Endodermal cell (in vitro differentiated cells): ENCODE results near the gene PTGER3. TPM values are rescaled to one million over a fixed set of nuclear protein-coding genes. Genes with fewer than 3 reads are reported as not detected.
A peak's percentile ranks its signal among the peaks of the same experiment; 100 is the strongest.

Experiments used
- DNase-seq: peaks from one replicate; pipeline ENCODE4 v3.0.0-alpha.2; 2017
- H3K27ac ChIP-seq: 2 replicates; pipeline ENCODE4 v1.5.1; 2013; ENCODE audit warnings: mild to moderate bottlenecking, low read depth, low read length, moderate library complexity
- H3K27me3 ChIP-seq: 2 replicates; pipeline ENCODE4 v1.6.1; 2013; ENCODE audit warnings: mild to moderate bottlenecking, low read length, moderate library complexity; ENCODE audit not compliant: insufficient read depth, control insufficient read depth, poor library complexity, severe bottlenecking
- H3K36me3 ChIP-seq: 2 replicates; pipeline ENCODE4 v1.7.0; 2013; ENCODE audit warnings: mild to moderate bottlenecking, low read length, moderate library complexity; ENCODE audit not compliant: control insufficient read depth, insufficient read depth
- H3K4me1 ChIP-seq: one replicate; pipeline ENCODE4 v1.7.0; 2013; ENCODE audit warnings: low read length; ENCODE audit not compliant: control insufficient read depth, insufficient read depth
- H3K4me3 ChIP-seq: 2 replicates; pipeline ENCODE4 v1.5.1; 2013; ENCODE audit warnings: mild to moderate bottlenecking, low read length, moderate library complexity
- H3K9ac ChIP-seq: 2 replicates; pipeline ENCODE4 v1.6.1; 2013; ENCODE audit warnings: mild to moderate bottlenecking, low read length, moderate library complexity; ENCODE audit not compliant: poor library complexity, severe bottlenecking; ENCODE audit errors: extremely low read depth
- H3K9me3 ChIP-seq: 2 replicates; pipeline ENCODE4 v1.6.1; 2013; ENCODE audit warnings: mild to moderate bottlenecking, low read length, moderate library complexity; ENCODE audit not compliant: control insufficient read depth
- H3K27ac Mint-ChIP-seq: 2 replicates; pipeline ENCODE4 v1.8.0; 2020; ENCODE audit warnings: mixed read lengths
- H3K27me3 Mint-ChIP-seq: 2 replicates; pipeline ENCODE4 v1.8.0; 2021; ENCODE audit warnings: mild to moderate bottlenecking, mixed read lengths; ENCODE audit not compliant: insufficient read depth
- H3K36me3 Mint-ChIP-seq: 2 replicates; pipeline ENCODE4 v1.8.0; 2020; ENCODE audit warnings: low read depth, mixed read lengths
- H3K4me1 Mint-ChIP-seq: 2 replicates; pipeline ENCODE4 v1.8.0; 2020; ENCODE audit warnings: mixed read lengths
- H3K4me3 Mint-ChIP-seq: 2 replicates; pipeline ENCODE4 v1.8.0; 2020; ENCODE audit warnings: mild to moderate bottlenecking, moderate library complexity, mixed read lengths
- H3K9me3 Mint-ChIP-seq: 2 replicates; pipeline ENCODE4 v1.8.0; 2020; ENCODE audit warnings: mild to moderate bottlenecking, mixed read lengths
- CTCF ChIP-seq: fragments of 200-600 bp; sonication (generic); conservative IDR thresholded peaks from 2 replicates; pipeline ENCODE4 v1.5.0; 2021; ENCODE audit warnings: antibody characterized with exemption, mild to moderate bottlenecking
- WGBS, 2 experiments: methylation state at CpG; one replicate each; pipeline versions ENCODE4 v1.1.5 to v1.1.7; 2013; ENCODE audit warnings: missing lambda C conversion rate in 2 of 2, mixed read lengths in 1 of 2; ENCODE audit not compliant: insufficient coverage in 1 of 2, insufficient read length in 1 of 2; 5-methylcytosine and 5-hydroxymethylcytosine counted together
- total RNA-seq, 2 donors: library from RNA; stranded (reverse); fragmentation: NEBNext Ultra II Directional in 1 of 2; extraction: Animal tissue kit (Norgen Biotek cat#: 25700) in 1 of 2; gene quantifications; 2 replicates in 1 of 2; 3 replicates in 1 of 2; pipeline ENCODE4 v1.2.1, GENCODE V29; 2021

The PTGER3 gene
- total RNA-seq, 2 donors from 2014 or later: 0.13 to 0.18 TPM

GRCh38 chr1:71087060-71087459 is 39.4 kb upstream of the PTGER3 start:
- H3K27ac ChIP-seq: no peak overlapping the region
- TF ChIP-seq CTCF: peak; percentile 50
- Mint-ChIP-seq H3K4me1 (peaks cover 3% of the 10 kb centered on the region), H3K27me3 (peaks cover 39% of the 10 kb centered on the region), H3K36me3 (no peaks in the 10 kb centered on the region), H3K9me3 (no peaks in the 10 kb centered on the region), H3K27ac (no peak overlapping the region), H3K4me3 (no peak overlapping the region)
- H3K9me3 ChIP-seq: no peaks in the 10 kb centered on the region
- H3K4me3 ChIP-seq: no peak overlapping the region
- no peak for DNase-seq
- H3K36me3 ChIP-seq: no peaks in the 10 kb centered on the region
- H3K9ac ChIP-seq: no peak overlapping the region
- H3K27me3 ChIP-seq: peaks cover 25% of the 10 kb centered on the region
- H3K4me1 ChIP-seq: no peaks in the 10 kb centered on the region

GRCh38 chr1:71086331-71086730 is 38.7 kb upstream of the PTGER3 start:
- Histone ChIP-seq H3K27me3 (peaks cover 25% of the 10 kb centered on the region), H3K4me1 (no peaks in the 10 kb centered on the region), H3K9ac (no peak overlapping the region), H3K9me3 (peaks cover 5% of the 10 kb centered on the region), H3K4me3 (no peak overlapping the region), H3K36me3 (no peaks in the 10 kb centered on the region), H3K27ac (no peak overlapping the region)
- 82 to 98% methylated on average over 1 of the region's 1 CpG for WGBS, 2 experiments
- Mint-ChIP-seq H3K36me3 (no peaks in the 10 kb centered on the region), H3K4me3 (no peak overlapping the region), H3K9me3 (peaks cover 6% of the 10 kb centered on the region), H3K4me1 (peaks cover 3% of the 10 kb centered on the region), H3K27ac (no peak overlapping the region), H3K27me3 (peaks cover 39% of the 10 kb centered on the region)
- TF ChIP-seq CTCF: no peak
- DNase-seq: no peak

- Mint-ChIP-seq H3K36me3 (peaks cover 5% of the 10 kb centered on the region), H3K27me3 (peaks cover 34% of the 10 kb centered on the region), H3K9me3 (peaks cover 6% of the 10 kb centered on the region), H3K4me3 (no peak overlapping the region), H3K4me1 (peaks cover 7% of the 10 kb centered on the region), H3K27ac (no peak overlapping the region)
- no peak for DNase-seq
- Histone ChIP-seq H3K27me3 (peaks cover 25% of the 10 kb centered on the region), H3K9ac (no peak overlapping the region), H3K36me3 (peaks cover 2% of the 10 kb centered on the region), H3K4me1 (peaks cover 3% of the 10 kb centered on the region), H3K9me3 (peaks cover 5% of the 10 kb centered on the region), H3K27ac (no peak overlapping the region), H3K4me3 (no peak overlapping the region)
- TF ChIP-seq CTCF: no peak
- 75% methylated on average over 2 of the region's 2 CpGs; no CpG with 5 or more reads in 1 of the 2 experiments for WGBS, 2 experiments
Observed at GRCh38 chr1:71083271-71083670, 35.7 kb upstream of the PTGER3 start.
